ENCODE measurements around the gene TMEM38B. TPM values are rescaled to one million over a fixed set of nuclear protein-coding genes. Genes with fewer than 3 reads are reported as not detected.
"Not testable (repeated sequence)": the region's sequence is repeated elsewhere in the genome, so short reads cannot be mapped to it uniquely, and the experiment has no call there.

TMEM38B gene
- total RNA-seq, 2 experiments from 2014 or later: 17.6 TPM

GRCh38 chr9:105710638-105711037, 16.3 kb downstream of the TMEM38B start:
- Mint-ChIP-seq H3K27ac (no peak overlapping the region), H3K36me3 (ENCODE audit: low read depth) (peaks cover 8% of the 10 kb centered on the region), H3K4me3 (no peak overlapping the region), H3K27me3 (ENCODE audit: low read depth) (no peaks in the 10 kb centered on the region), H3K4me1 (ENCODE audit: low read depth) (peaks cover 6% of the 10 kb centered on the region), H3K9me3 (no peaks in the 10 kb centered on the region)
- DNase-seq: no peak
- intact Hi-C loops (cut with micrococcal nuclease): no loop called here
- CTCF ChIA-PET: no interaction called here

- no peak overlapping the region for H3K27ac Mint-ChIP-seq
- no peaks in the 10 kb centered on the region for H3K9me3 Mint-ChIP-seq
- peaks cover 4% of the 10 kb centered on the region for H3K36me3 Mint-ChIP-seq (ENCODE audit: low read depth)
- no peak overlapping the region for H3K4me3 Mint-ChIP-seq
- DNase-seq: no peak
- H3K4me1 Mint-ChIP-seq (ENCODE audit: low read depth): peaks cover 6% of the 10 kb centered on the region
- intact Hi-C loops (cut with micrococcal nuclease): no loop called here
- no peaks in the 10 kb centered on the region for H3K27me3 Mint-ChIP-seq (ENCODE audit: low read depth)
- CTCF ChIA-PET: no interaction called here
Measured at GRCh38 chr9:105711867-105712266, 17.5 kb downstream of the TMEM38B start.

- no peaks in the 10 kb centered on the region for H3K9me3 Mint-ChIP-seq
- no peak overlapping the region for H3K27ac Mint-ChIP-seq
- H3K36me3 Mint-ChIP-seq (ENCODE audit: low read depth): peaks cover 4% of the 10 kb centered on the region
- no peaks in the 10 kb centered on the region for H3K27me3 Mint-ChIP-seq (ENCODE audit: low read depth)
- DNase-seq: no peak
- intact Hi-C loops (cut with micrococcal nuclease): no loop called here
- CTCF ChIA-PET: no interaction called here
- H3K4me3 Mint-ChIP-seq: no peak overlapping the region
- peaks cover 6% of the 10 kb centered on the region for H3K4me1 Mint-ChIP-seq (ENCODE audit: low read depth)
Measured at GRCh38 chr9:105712297-105712696, 18.0 kb downstream of the TMEM38B start.

- Mint-ChIP-seq H3K27ac (no peak overlapping the region), H3K27me3 (ENCODE audit: low read depth) (no peaks in the 10 kb centered on the region), H3K9me3 (no peaks in the 10 kb centered on the region), H3K36me3 (ENCODE audit: low read depth) (peaks cover 4% of the 10 kb centered on the region), H3K4me3 (no peak overlapping the region), H3K4me1 (ENCODE audit: low read depth) (peaks cover 6% of the 10 kb centered on the region)
- CTCF ChIA-PET: no interaction called here
- intact Hi-C loops (cut with micrococcal nuclease): no loop called here
- DNase-seq: no peak
Measured at GRCh38 chr9:105712773-105713172, 18.4 kb downstream of the TMEM38B start.

GRCh38 chr9:105713260-105714019, 19.1 kb downstream of the TMEM38B start:
- Mint-ChIP-seq H3K9me3 (no peaks in the 10 kb centered on the region), H3K36me3 (ENCODE audit: low read depth) (peaks cover 4% of the 10 kb centered on the region), H3K27me3 (ENCODE audit: low read depth) (no peaks in the 10 kb centered on the region), H3K4me3 (no peak overlapping the region), H3K4me1 (ENCODE audit: low read depth) (peaks cover 3% of the 10 kb centered on the region), H3K27ac (no peak overlapping the region)
- no peak for DNase-seq
- intact Hi-C loops (cut with micrococcal nuclease): no loop called here
- CTCF ChIA-PET: no interaction called here

- no peaks in the 10 kb centered on the region for H3K9me3 Mint-ChIP-seq
- H3K4me1 Mint-ChIP-seq (ENCODE audit: low read depth): no peaks in the 10 kb centered on the region
- H3K4me3 Mint-ChIP-seq: no peak overlapping the region
- H3K36me3 Mint-ChIP-seq (ENCODE audit: low read depth): peaks cover 4% of the 10 kb centered on the region
- DNase-seq: no peak
- H3K27ac Mint-ChIP-seq: no peak overlapping the region
- intact Hi-C loops (cut with micrococcal nuclease): no loop called here
- no peaks in the 10 kb centered on the region for H3K27me3 Mint-ChIP-seq (ENCODE audit: low read depth)
- CTCF ChIA-PET: interaction anchor here (1.0 kb wide), 2 partner anchors 105 to 267 kb away, joined by 3 to 4 read pairs; no protein-coding TSS in a partner anchor
Measured at GRCh38 chr9:105714020-105714331, 19.6 kb downstream of the TMEM38B start.

- CTCF ChIA-PET: interaction anchor here (1.1 kb wide), 1 partner anchor 112 kb away, joined by 3 read pairs; no protein-coding TSS in a partner anchor
- Mint-ChIP-seq H3K27ac (no peak overlapping the region), H3K4me3 (no peak overlapping the region), H3K36me3 (ENCODE audit: low read depth) (no peaks in the 10 kb centered on the region), H3K9me3 (no peaks in the 10 kb centered on the region), H3K27me3 (ENCODE audit: low read depth) (no peaks in the 10 kb centered on the region), H3K4me1 (ENCODE audit: low read depth) (no peaks in the 10 kb centered on the region)
- no peak for DNase-seq
- intact Hi-C loops (cut with micrococcal nuclease): loop anchor here (5.0 kb wide), 2 partner anchors 79 to 269 kb away; partner anchors contain the start of gene FSD1L
Measured at GRCh38 chr9:105716146-105716545, 21.8 kb downstream of the TMEM38B start.

GRCh38 chr9:105722099-105722498, 27.8 kb downstream of the TMEM38B start:
- Mint-ChIP-seq H3K36me3 (ENCODE audit: low read depth) (peaks cover 11% of the 10 kb centered on the region), H3K27me3 (ENCODE audit: low read depth) (no peaks in the 10 kb centered on the region), H3K4me1 (ENCODE audit: low read depth) (no peaks in the 10 kb centered on the region), H3K4me3 (no peak overlapping the region), H3K9me3 (no peaks in the 10 kb centered on the region), H3K27ac (no peak overlapping the region)
- no peak for DNase-seq
- intact Hi-C loops (cut with micrococcal nuclease): no loop called here
- CTCF ChIA-PET: interaction anchor here (1.1 kb wide), 1 partner anchor 113 kb away, joined by 3 read pairs; no protein-coding TSS in a partner anchor

- intact Hi-C loops (cut with micrococcal nuclease): no loop called here
- DNase-seq: no peak
- no peak overlapping the region for H3K27ac Mint-ChIP-seq
- no peaks in the 10 kb centered on the region for H3K4me1 Mint-ChIP-seq (ENCODE audit: low read depth)
- H3K4me3 Mint-ChIP-seq: no peak overlapping the region
- no peaks in the 10 kb centered on the region for H3K27me3 Mint-ChIP-seq (ENCODE audit: low read depth)
- CTCF ChIA-PET: no interaction called here
- peaks cover 37% of the 10 kb centered on the region for H3K36me3 Mint-ChIP-seq (ENCODE audit: low read depth)
- peaks cover 10% of the 10 kb centered on the region for H3K9me3 Mint-ChIP-seq
Measured at GRCh38 chr9:105725370-105725769, 31.0 kb downstream of the TMEM38B start.

- H3K36me3 Mint-ChIP-seq (ENCODE audit: low read depth): peaks cover 60% of the 10 kb centered on the region
- H3K4me3 Mint-ChIP-seq; H3K27ac Mint-ChIP-seq; H3K27me3 Mint-ChIP-seq (ENCODE audit: low read depth); CTCF ChIA-PET; H3K4me1 Mint-ChIP-seq (ENCODE audit: low read depth); intact Hi-C loops (cut with micrococcal nuclease); DNase-seq: not testable (repeated sequence)
- peaks cover 28% of the 10 kb centered on the region for H3K9me3 Mint-ChIP-seq
Measured at GRCh38 chr9:105728230-105728629, 33.9 kb downstream of the TMEM38B start.

GRCh38 chr9:105731420-105731819, 37.1 kb downstream of the TMEM38B start:
- DNase-seq; H3K4me1 Mint-ChIP-seq (ENCODE audit: low read depth); intact Hi-C loops (cut with micrococcal nuclease); H3K4me3 Mint-ChIP-seq; H3K27me3 Mint-ChIP-seq (ENCODE audit: low read depth); H3K27ac Mint-ChIP-seq: not testable (repeated sequence)
- peaks cover 48% of the 10 kb centered on the region for H3K9me3 Mint-ChIP-seq
- CTCF ChIA-PET: interaction anchor here (0.7 kb wide), 1 partner anchor 75 kb away, joined by 3 read pairs; no protein-coding TSS in a partner anchor
- H3K36me3 Mint-ChIP-seq (ENCODE audit: low read depth): peaks cover 82% of the 10 kb centered on the region

GRCh38 chr9:105735366-105735765, 41.0 kb downstream of the TMEM38B start:
- DNase-seq: no peak
- H3K36me3 Mint-ChIP-seq (ENCODE audit: low read depth): peaks cover 74% of the 10 kb centered on the region
- H3K4me3 Mint-ChIP-seq: no peak overlapping the region
- CTCF ChIA-PET: no interaction called here
- intact Hi-C loops (cut with micrococcal nuclease): no loop called here
- no peaks in the 10 kb centered on the region for H3K4me1 Mint-ChIP-seq (ENCODE audit: low read depth)
- peaks cover 40% of the 10 kb centered on the region for H3K9me3 Mint-ChIP-seq
- no peaks in the 10 kb centered on the region for H3K27me3 Mint-ChIP-seq (ENCODE audit: low read depth)
- no peak overlapping the region for H3K27ac Mint-ChIP-seq

GRCh38 chr9:105737205-105737604, 42.9 kb downstream of the TMEM38B start:
- DNase-seq: no peak
- no peaks in the 10 kb centered on the region for H3K27me3 Mint-ChIP-seq (ENCODE audit: low read depth)
- intact Hi-C loops (cut with micrococcal nuclease): no loop called here
- peaks cover 32% of the 10 kb centered on the region for H3K9me3 Mint-ChIP-seq
- no peak overlapping the region for H3K27ac Mint-ChIP-seq
- CTCF ChIA-PET: interaction anchor here (0.6 kb wide), 1 partner anchor 17 kb away, joined by 3 read pairs; no protein-coding TSS in a partner anchor
- peaks cover 75% of the 10 kb centered on the region for H3K36me3 Mint-ChIP-seq (ENCODE audit: low read depth)
- no peaks in the 10 kb centered on the region for H3K4me1 Mint-ChIP-seq (ENCODE audit: low read depth)
- no peak overlapping the region for H3K4me3 Mint-ChIP-seq
